H1 (cell line): ENCODE data around the gene MIOX. TPM values are rescaled to one million over a fixed set of nuclear protein-coding genes. Genes with fewer than 3 reads are reported as not detected.

ENCODE experiments used
- CTCF ChIA-PET: fragments of 300-600 bp; sonication (Branson Sonifier 250); formaldehyde crosslinking; loops from one replicate; lab custom pipeline; 2021; ENCODE audit not compliant: partially characterized antibody; lab: Charles Lee
- POLR2A ChIA-PET: fragments of 300-600 bp; sonication (Branson Sonifier 250); formaldehyde crosslinking; loops from one replicate; lab custom pipeline; 2021; ENCODE audit warnings: inconsistent platforms; ENCODE audit not compliant: partially characterized antibody; lab: Charles Lee
- DNase-seq, 2 experiments: peaks; one replicate each; pipeline versions ENCODE4 v3.0.0 to v3.0.0-alpha.2; 2010 to 2022; ENCODE audit warnings: low spot score in 2 of 2, low read depth in 1 of 2, mixed read lengths in 1 of 2
- FAIRE-seq: peaks from 2 replicates; lab custom pipeline; 2011; peaks lifted over from hg19 to GRCh38; lab: Jason Lieb, UNC
- H2AFZ ChIP-seq: 2 replicates; pipeline ENCODE4 v1.8.1; 2012; ENCODE audit warnings: low read length, inconsistent platforms
- H2AK5ac ChIP-seq: 2 replicates; pipeline ENCODE4 v1.6.1; 2013; ENCODE audit warnings: low read depth, low read length
- H2BK120ac ChIP-seq: replicated peaks from 2 replicates; pipeline ENCODE3; 2013; ENCODE audit warnings: low read depth, low read length, inconsistent platforms
- H2BK12ac ChIP-seq: 2 replicates; pipeline ENCODE4 v1.6.1; 2013; ENCODE audit warnings: low read depth, low read length
- H2BK15ac ChIP-seq: 2 replicates; pipeline ENCODE4 v1.6.1; 2013; ENCODE audit warnings: low read length
- H2BK20ac ChIP-seq: 2 replicates; pipeline ENCODE4 v1.6.1; 2013; ENCODE audit warnings: low read length
- H2BK5ac ChIP-seq: 2 replicates; pipeline ENCODE4 v1.6.1; 2013; ENCODE audit warnings: low read depth, low read length
- H3K14ac ChIP-seq: 2 replicates; pipeline ENCODE4 v1.6.1; 2013; ENCODE audit warnings: inconsistent platforms; ENCODE audit not compliant: insufficient read length
- H3K18ac ChIP-seq: 2 replicates; pipeline ENCODE4 v1.6.1; 2013; ENCODE audit warnings: low read length; ENCODE audit errors: extremely low read depth
- H3K23ac ChIP-seq: 2 replicates; pipeline ENCODE4 v1.6.1; 2013; ENCODE audit warnings: inconsistent platforms; ENCODE audit not compliant: insufficient read length
- H3K23me2 ChIP-seq: 2 replicates; pipeline ENCODE4 v1.6.1; 2013; ENCODE audit warnings: low read depth, low read length
- H3K27ac ChIP-seq: 2 replicates; pipeline ENCODE4 v1.6.1; 2011; ENCODE audit warnings: low read depth, low read length, inconsistent platforms
- H3K27me3 ChIP-seq, 4 experiments: replicated peaks in 1 of 4; 1 replicate in 1 of 4; 2 replicates in 3 of 4; pipeline versions ENCODE4 v1.6.1 to v1.8.1; 2011 to 2013; ENCODE audit warnings: low read length in 3 of 4, mild to moderate bottlenecking in 3 of 4, inconsistent platforms in 2 of 4, mixed read lengths in 2 of 4, moderate library complexity in 1 of 4; ENCODE audit not compliant: control insufficient read depth in 3 of 4, insufficient read depth in 3 of 4; ENCODE audit errors: extremely low read depth in 1 of 4
- H3K36me3 ChIP-seq, 4 experiments: 2 replicates each; pipeline versions ENCODE4 v1.6.1 to v1.8.1; 2011 to 2013; ENCODE audit warnings: mild to moderate bottlenecking in 4 of 4, low read length in 3 of 4, moderate library complexity in 2 of 4, control low read depth in 1 of 4, inconsistent platforms in 1 of 4; ENCODE audit not compliant: insufficient read depth in 4 of 4, control insufficient read depth in 2 of 4
- H3K4ac ChIP-seq: replicated peaks from 2 replicates; pipeline ENCODE3; 2013; ENCODE audit warnings: low read length, low read depth, mixed read lengths, inconsistent platforms; ENCODE audit not compliant: insufficient read length
- H3K4me1 ChIP-seq, 4 experiments: replicated peaks in 1 of 4; 1 replicate in 1 of 4; 2 replicates in 3 of 4; pipeline versions ENCODE4 v1.6.1 to v1.8.1; 2011 to 2013; ENCODE audit warnings: low read length in 3 of 4, inconsistent platforms in 2 of 4, mixed read lengths in 1 of 4; ENCODE audit not compliant: insufficient read depth in 4 of 4, control insufficient read depth in 3 of 4
- H3K4me2 ChIP-seq, 2 experiments: 2 replicates each; pipeline versions ENCODE4 v1.6.1 to v1.8.1; 2011 to 2013; ENCODE audit warnings: low read depth in 2 of 2, low read length in 2 of 2, control low read depth in 1 of 2, inconsistent platforms in 1 of 2, mild to moderate bottlenecking in 1 of 2; ENCODE audit not compliant: insufficient read depth in 1 of 2
- H3K4me3 ChIP-seq, 4 experiments: fragments of 200-600, 300-600 bp in 1 of 4; sonication (generic), shearing (Covaris generic), sonication (Bioruptor Twin) in 1 of 4; 2 replicates each; pipeline versions ENCODE4 v1.5.1 to v1.8.1; 2011 to 2016; ENCODE audit warnings: low read length in 4 of 4, low read depth in 3 of 4, control low read depth in 2 of 4, inconsistent platforms in 2 of 4, mild to moderate bottlenecking in 2 of 4, mixed read lengths in 1 of 4, moderate library complexity in 1 of 4; ENCODE audit not compliant: insufficient read depth in 2 of 4; ENCODE audit errors: extremely low read depth in 1 of 4
- H3K56ac ChIP-seq: replicated peaks from 2 replicates; pipeline ENCODE3; 2013; ENCODE audit warnings: low read depth, mild to moderate bottlenecking, mixed read lengths, low read length, inconsistent platforms; ENCODE audit not compliant: insufficient read length
- H3K79me1 ChIP-seq: 2 replicates; pipeline ENCODE4 v1.6.1; 2013; ENCODE audit warnings: low read depth, low read length, control low read depth
- H3K79me2 ChIP-seq, 2 experiments: 2 replicates each; pipeline versions ENCODE4 v1.6.1 to v1.8.1; 2012 to 2013; ENCODE audit warnings: low read length in 2 of 2, mild to moderate bottlenecking in 2 of 2, inconsistent platforms in 1 of 2; ENCODE audit not compliant: insufficient read depth in 2 of 2, control insufficient read depth in 1 of 2
- H3K9ac ChIP-seq, 4 experiments: replicated peaks in 1 of 4; 1 replicate in 1 of 4; 2 replicates in 3 of 4; pipeline versions ENCODE4 v1.6.1 to v1.8.1; 2011 to 2013; ENCODE audit warnings: low read depth in 3 of 4, low read length in 3 of 4, control low read depth in 2 of 4, mild to moderate bottlenecking in 2 of 4, moderate library complexity in 2 of 4, inconsistent platforms in 1 of 4; ENCODE audit errors: extremely low read depth in 1 of 4
- H3K9me3 ChIP-seq, 2 experiments: 2 replicates each; pipeline versions ENCODE4 v1.6.1 to v1.8.1; 2012 to 2013; ENCODE audit warnings: mild to moderate bottlenecking in 2 of 2, moderate library complexity in 2 of 2, control low read depth in 1 of 2, inconsistent platforms in 1 of 2, low read depth in 1 of 2, low read length in 1 of 2, mixed read lengths in 1 of 2; ENCODE audit not compliant: insufficient read depth in 2 of 2
- H4K20me1 ChIP-seq, 2 experiments: replicated peaks in 1 of 2; 2 replicates each; pipeline versions ENCODE3 to v1.8.1; 2011 to 2013; ENCODE audit warnings: inconsistent platforms in 2 of 2, low read length in 2 of 2, mild to moderate bottlenecking in 1 of 2; ENCODE audit not compliant: insufficient read depth in 2 of 2, control insufficient read depth in 1 of 2
- H4K5ac ChIP-seq: 2 replicates; pipeline ENCODE4 v1.6.1; 2013; ENCODE audit warnings: low read length, low read depth, mixed read lengths, inconsistent platforms; ENCODE audit not compliant: insufficient read length
- H4K8ac ChIP-seq: 2 replicates; pipeline ENCODE4 v1.8.0; 2013; ENCODE audit warnings: mild to moderate bottlenecking, moderate library complexity, low read length, inconsistent platforms; ENCODE audit not compliant: insufficient read depth; ENCODE audit errors: extremely low read depth
- H4K91ac ChIP-seq: replicated peaks from 2 replicates; pipeline ENCODE3; 2013; ENCODE audit warnings: low read length, mixed read lengths, inconsistent platforms; ENCODE audit not compliant: insufficient read length
- HDAC6 ChIP-seq: IDR thresholded peaks from one replicate; pipeline ENCODE4 v1.7.1; 2012; ENCODE audit warnings: low read depth, mild to moderate bottlenecking, inconsistent platforms, low read length, moderate library complexity
- WGBS, 2 experiments: shearing (Covaris generic) in 1 of 2; methylation state at CpG; one replicate each; pipeline versions ENCODE4 v1.1.6 to v1.1.7; 2013 to 2015; ENCODE audit warnings: low lambda C conversion rate in 2 of 2, mixed read lengths in 2 of 2, inconsistent platforms in 1 of 2, low coverage in 1 of 2, missing lambda C conversion rate in 1 of 2; ENCODE audit not compliant: insufficient replicate concordance in 2 of 2, insufficient coverage in 1 of 2, insufficient read length in 1 of 2; ENCODE audit errors: extremely low coverage in 1 of 2, missing lambda C conversion rate in 1 of 2; 5-methylcytosine and 5-hydroxymethylcytosine counted together
- polyA plus RNA-seq, 7 experiments: library from polyadenylated mRNA; depleted of rRNA in 3 of 7; stranded (reverse) in 5 of 7; unstranded in 2 of 7; fragments of >200 nt in 5 of 7; fragments of 200-250 nt in 2 of 7; gene quantifications; 1 replicate in 5 of 7; 2 replicates in 1 of 7; 4 replicates in 1 of 7; pipeline versions ENCODE4 v1.2.1 to v1.2.3, GENCODE V29; 2011 to 2013; ENCODE audit warnings: missing spikeins in 2 of 7, mixed read lengths in 2 of 7
- total RNA-seq: library from RNA; stranded (reverse); fragmentation: NEBNext Ultra II Directional; extraction: Animal tissue kit (Norgen Biotek cat#: 25700); gene quantifications from 2 replicates; pipeline ENCODE4 v1.2.1, GENCODE V29; 2021

The MIOX gene
- total and polyA plus RNA-seq, 2 of the 8 experiments (the other 6 are each of a cell fraction or from before 2014, with no cell fraction given), result 0.30 to 0.32 TPM

- H3K79me2 ChIP-seq, result no peaks in the 10 kb centered on the region
- no peak overlapping the region for H2BK5ac ChIP-seq
- 87% methylated on average over 16 of the region's 18 CpGs; no CpG with 5 or more reads in 1 of the 2 experiments for WGBS, 2 experiments
- H3K4me2 ChIP-seq, result no peak overlapping the region
- no peak overlapping the region for H2BK15ac ChIP-seq
- no peak overlapping the region for H2BK12ac ChIP-seq
- H3K27ac ChIP-seq, result no peak overlapping the region
- no peaks in the 10 kb centered on the region for H3K79me1 ChIP-seq
- peaks cover 34% of the 10 kb centered on the region; the same call in 1 of the 2 replicates for H3K23me2 ChIP-seq
- no peak overlapping the region for H3K4me3 ChIP-seq
- peaks cover 43 to 65% (median 57%) of the 10 kb centered on the region in 4 experiments for H3K27me3 ChIP-seq
- CTCF ChIA-PET, result interaction anchor here (0.6 to 1.5 kb wide), 3 partner anchors 10 to 57 kb away, joined by 3 to 4 read pairs (median 4); no protein-coding TSS in a partner anchor
- H2BK120ac ChIP-seq, result no peak overlapping the region
- H3K23ac ChIP-seq, result no peak overlapping the region
- H4K20me1 ChIP-seq, result peaks cover 5 to 23% of the 10 kb centered on the region in 2 experiments
- no peak overlapping the region for H3K14ac ChIP-seq
- H2BK20ac ChIP-seq, result no peak overlapping the region
- POLR2A ChIA-PET, result interaction anchor here (0.6 to 1.5 kb wide), 6 partner anchors 9 to 37 kb away, joined by 3 to 7 read pairs (median 3); partner anchors contain the start of genes LMF2 and NCAPH2
- peaks cover 0 to 26% (median 12%) of the 10 kb centered on the region in 4 experiments; a peak in 5 of 7 replicates for H3K4me1 ChIP-seq
- no peak overlapping the region for H4K8ac ChIP-seq
- H2AK5ac ChIP-seq, result no peak overlapping the region
- H3K4ac ChIP-seq, result no peak overlapping the region
- DNase-seq (no peak), FAIRE-seq (no peak)
- no peak overlapping the region for H2AFZ ChIP-seq
- H3K18ac ChIP-seq, result no peak overlapping the region
- no peak overlapping the region for H3K56ac ChIP-seq
- no peak overlapping the region for H4K5ac ChIP-seq
- no peaks in the 10 kb centered on the region for H3K9me3 ChIP-seq
- H3K36me3 ChIP-seq, result peaks cover 0 to 9% (median 6%) of the 10 kb centered on the region in 4 experiments; a peak in 5 of 8 replicates
- no peak overlapping the region for H3K9ac ChIP-seq
- H4K91ac ChIP-seq, result no peak overlapping the region
- TF ChIP-seq HDAC6, result no peak
Measured at GRCh38 chr22:50527921-50528681, 41.4 kb downstream of the MIOX start.
